AG09319 (cell line): ENCODE data around the gene ROBO1.
"Not testable (repeated sequence)": the region's sequence is repeated elsewhere in the genome, so short reads cannot be mapped to it uniquely, and the experiment has no call there.

ENCODE experiments used
- DNase-seq: peaks from one replicate; pipeline ENCODE4 v3.0.0-alpha.2; 2010; ENCODE audit warnings: low read depth; ENCODE audit errors: extremely low read depth
- TF ChIP-seq, protein P1 (sequence below): IDR thresholded peaks from 2 replicates; pipeline ENCODE4 v1.5.1; 2011; ENCODE audit warnings: low read depth, mild to moderate bottlenecking, inconsistent platforms, low read length, moderate library complexity

ROBO1 gene

DNA sequence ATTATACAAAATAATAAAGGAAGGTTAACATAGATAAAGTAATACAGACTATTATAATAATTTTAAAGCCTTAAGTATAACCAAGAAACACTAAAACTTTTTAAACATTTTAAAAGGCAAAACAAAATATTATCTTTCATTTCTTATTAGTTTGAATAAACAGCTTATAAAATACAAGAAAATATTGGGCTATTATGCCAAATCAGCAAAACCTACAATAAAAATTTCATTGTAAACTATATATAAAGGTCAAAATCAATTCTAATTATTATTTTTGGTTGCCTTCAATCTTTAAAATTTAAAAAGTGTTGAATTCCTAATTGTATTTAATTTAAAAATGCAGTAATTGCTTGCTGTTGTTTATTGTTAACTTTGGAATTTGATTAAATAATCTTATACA, 430.0 kb downstream of the ROBO1 start:
- DNase-seq = no peak
- TF ChIP-seq, protein P1, sequence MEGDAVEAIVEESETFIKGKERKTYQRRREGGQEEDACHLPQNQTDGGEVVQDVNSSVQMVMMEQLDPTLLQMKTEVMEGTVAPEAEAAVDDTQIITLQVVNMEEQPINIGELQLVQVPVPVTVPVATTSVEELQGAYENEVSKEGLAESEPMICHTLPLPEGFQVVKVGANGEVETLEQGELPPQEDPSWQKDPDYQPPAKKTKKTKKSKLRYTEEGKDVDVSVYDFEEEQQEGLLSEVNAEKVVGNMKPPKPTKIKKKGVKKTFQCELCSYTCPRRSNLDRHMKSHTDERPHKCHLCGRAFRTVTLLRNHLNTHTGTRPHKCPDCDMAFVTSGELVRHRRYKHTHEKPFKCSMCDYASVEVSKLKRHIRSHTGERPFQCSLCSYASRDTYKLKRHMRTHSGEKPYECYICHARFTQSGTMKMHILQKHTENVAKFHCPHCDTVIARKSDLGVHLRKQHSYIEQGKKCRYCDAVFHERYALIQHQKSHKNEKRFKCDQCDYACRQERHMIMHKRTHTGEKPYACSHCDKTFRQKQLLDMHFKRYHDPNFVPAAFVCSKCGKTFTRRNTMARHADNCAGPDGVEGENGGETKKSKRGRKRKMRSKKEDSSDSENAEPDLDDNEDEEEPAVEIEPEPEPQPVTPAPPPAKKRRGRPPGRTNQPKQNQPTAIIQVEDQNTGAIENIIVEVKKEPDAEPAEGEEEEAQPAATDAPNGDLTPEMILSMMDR = no peak

DNA sequence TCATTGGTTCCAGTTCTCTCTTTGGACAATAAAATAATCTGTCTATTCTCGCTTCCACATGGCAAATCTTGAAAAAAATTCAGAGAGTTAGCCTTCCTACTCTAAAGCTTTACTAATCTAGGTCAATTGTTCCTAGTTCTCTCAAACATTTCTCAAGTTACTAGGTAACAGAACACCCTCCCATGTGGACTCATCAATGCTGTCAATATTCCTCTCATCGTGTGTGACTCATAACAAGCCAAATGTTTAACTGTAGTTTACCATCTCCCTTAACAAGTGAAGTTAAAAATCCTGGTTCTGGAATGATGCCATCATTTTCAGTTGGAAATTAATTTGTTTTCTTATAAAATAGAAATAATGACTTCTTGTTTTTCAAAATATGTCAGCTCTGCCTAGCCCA, 438.6 kb downstream of the ROBO1 start:
- no peak for DNase-seq
- TF ChIP-seq, protein P1 = no peak

DNA sequence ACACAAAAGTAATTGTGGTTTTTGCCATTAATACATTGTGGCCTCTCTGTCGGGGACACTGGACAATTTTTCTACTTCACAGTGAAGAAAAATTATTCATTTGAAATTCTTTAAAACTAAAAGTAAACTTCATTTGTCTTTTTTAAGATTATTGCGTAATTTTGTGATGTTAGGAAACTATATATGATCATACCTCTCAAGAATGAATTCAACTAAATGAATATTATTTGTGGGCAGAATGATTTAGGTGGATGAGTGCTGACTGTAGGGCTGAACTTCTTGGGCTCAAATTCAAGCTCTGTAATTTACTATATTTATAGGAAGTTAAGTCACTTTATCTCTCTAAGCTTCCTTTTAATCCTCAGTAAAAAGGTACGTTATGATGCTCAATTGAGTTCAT, 441.2 kb downstream of the ROBO1 start:
- TF ChIP-seq, protein P1 = no peak
- DNase-seq = no peak

DNA sequence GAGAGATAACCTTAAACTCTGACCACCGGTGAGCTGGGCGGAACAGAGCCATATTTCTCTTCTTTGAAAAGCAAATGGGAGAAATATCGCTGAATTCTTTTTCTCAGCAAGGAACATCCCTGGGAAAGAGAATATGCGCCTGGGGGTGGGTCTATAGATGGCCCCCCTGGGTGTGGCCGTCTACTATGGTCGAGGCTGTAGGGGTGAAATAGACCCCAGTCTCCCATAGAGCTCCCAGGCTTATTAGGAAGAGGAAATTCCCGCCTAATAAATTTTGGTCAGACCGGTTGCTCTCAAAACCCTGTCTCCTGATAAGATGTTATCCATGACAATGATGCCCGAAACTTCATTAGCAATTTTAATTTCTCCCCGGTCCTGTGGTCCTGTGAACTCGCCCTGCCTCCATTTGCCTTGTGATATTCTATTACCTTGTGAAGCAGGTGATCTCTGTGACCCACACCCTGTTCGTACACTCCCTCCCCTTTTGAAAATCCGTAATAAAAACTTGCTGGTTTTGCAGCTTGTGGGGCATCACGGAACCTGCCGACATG, 441.9 kb downstream of the ROBO1 start:
- not testable (repeated sequence) for DNase-seq

- TF ChIP-seq, protein P1 = no peak
- no peak for DNase-seq
Measured at GRCh38 chr3:79317551-79318518, 450.0 kb downstream of the ROBO1 start.

DNA sequence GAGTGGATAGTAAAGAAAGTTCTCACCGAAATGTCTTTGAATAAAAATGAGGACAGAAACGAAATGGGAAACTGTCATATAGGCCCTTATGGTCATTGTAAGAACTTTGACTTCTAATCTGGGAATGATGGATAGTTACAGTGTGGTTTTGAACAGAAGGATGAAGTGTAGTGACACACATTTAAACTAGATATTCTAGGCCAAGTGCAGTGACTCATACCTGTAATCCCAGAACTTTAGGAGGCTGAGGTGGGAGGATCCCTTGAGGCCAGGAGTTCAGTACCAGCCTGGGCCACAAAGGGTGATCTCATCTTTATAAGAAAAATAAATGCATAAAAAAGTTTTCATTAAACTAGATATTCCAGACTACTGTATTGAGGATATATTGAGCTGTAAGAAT, 452.8 kb downstream of the ROBO1 start:
- TF ChIP-seq, protein P1 = no peak
- no peak for DNase-seq

GRCh38 chr3:79314544-79314943, 453.3 kb downstream of the ROBO1 start:
- TF ChIP-seq, protein P1 = no peak
- no peak for DNase-seq

DNA sequence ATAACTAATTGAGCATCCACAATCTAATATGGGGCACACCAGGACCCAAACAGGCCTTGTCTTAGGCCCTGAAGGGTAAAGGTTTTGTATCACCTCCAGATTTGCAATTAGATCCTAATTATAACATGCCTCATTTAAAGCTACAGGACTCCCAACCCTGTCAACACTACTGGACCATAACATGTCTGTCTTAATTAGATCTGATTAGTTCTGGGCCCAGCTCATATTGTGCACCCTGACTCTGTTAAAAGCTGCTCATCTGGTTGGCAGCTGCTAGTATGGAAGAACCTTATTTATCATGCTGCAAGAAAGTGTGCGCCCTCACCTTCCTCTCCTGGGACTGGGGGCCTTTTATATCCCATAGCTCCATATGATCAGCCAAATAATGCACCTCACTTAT, 457.8 kb downstream of the ROBO1 start:
- TF ChIP-seq, protein P1 = no peak
- DNase-seq = no peak
